ENCODE results near the gene RIOK2. TPM values are rescaled to one million over a fixed set of nuclear protein-coding genes. Genes with fewer than 3 reads are reported as not detected.

RIOK2 gene
- total RNA-seq, 6 experiments from 2014 or later = 37.4 to 48.7 (median 42.0) TPM

DNA sequence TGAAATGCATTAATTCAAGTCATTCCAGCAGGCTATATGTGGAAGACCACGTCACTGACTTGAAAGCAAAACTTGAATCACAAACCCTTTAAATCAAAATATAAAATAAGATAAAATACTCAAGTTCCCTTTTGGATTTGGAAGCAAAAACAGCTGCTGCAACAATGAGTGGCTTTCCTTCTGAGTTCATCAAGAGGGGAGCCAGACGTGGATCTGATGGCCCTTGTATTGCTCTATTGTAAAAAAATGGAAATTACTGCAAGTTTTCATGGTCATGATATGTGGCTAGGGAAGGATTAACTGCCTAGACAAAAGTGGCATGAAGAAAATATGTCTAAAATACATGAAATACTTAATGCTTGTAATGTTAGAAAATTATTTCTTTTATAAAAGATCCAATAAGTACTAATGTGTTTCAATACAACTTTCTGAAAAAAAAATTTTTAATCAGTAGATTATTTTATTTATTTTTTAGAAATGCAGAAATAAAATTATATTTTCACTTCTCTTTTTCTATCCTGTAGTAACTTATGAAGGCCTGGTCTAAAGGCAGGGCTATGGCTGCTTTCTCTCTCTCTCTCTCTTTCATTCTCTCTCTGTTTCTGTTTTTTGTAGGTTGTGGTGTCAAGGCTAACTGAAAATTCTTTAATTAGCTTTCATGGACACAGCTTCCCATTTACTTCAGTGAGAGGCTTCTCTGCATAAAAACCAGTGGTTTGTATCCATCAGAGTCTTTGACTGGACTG is 64.6 kb downstream of the RIOK2 start:
- DNase-seq = no peak
- no peak overlapping the region for H3K27ac Mint-ChIP-seq
- TF ChIP-seq, protein P1, sequence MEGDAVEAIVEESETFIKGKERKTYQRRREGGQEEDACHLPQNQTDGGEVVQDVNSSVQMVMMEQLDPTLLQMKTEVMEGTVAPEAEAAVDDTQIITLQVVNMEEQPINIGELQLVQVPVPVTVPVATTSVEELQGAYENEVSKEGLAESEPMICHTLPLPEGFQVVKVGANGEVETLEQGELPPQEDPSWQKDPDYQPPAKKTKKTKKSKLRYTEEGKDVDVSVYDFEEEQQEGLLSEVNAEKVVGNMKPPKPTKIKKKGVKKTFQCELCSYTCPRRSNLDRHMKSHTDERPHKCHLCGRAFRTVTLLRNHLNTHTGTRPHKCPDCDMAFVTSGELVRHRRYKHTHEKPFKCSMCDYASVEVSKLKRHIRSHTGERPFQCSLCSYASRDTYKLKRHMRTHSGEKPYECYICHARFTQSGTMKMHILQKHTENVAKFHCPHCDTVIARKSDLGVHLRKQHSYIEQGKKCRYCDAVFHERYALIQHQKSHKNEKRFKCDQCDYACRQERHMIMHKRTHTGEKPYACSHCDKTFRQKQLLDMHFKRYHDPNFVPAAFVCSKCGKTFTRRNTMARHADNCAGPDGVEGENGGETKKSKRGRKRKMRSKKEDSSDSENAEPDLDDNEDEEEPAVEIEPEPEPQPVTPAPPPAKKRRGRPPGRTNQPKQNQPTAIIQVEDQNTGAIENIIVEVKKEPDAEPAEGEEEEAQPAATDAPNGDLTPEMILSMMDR (IDR thresholded peaks at IDR 0.05) = no peak
- no peaks in the 10 kb centered on the region for H3K36me3 Mint-ChIP-seq (ENCODE audit: low read depth)
- peaks cover 16% of the 10 kb centered on the region for H3K27me3 Mint-ChIP-seq (ENCODE audit: insufficient read depth)
- no peaks in the 10 kb centered on the region for H3K9me3 Mint-ChIP-seq
- H3K4me3 Mint-ChIP-seq = no peak overlapping the region
- no peaks in the 10 kb centered on the region for H3K4me1 Mint-ChIP-seq (ENCODE audit: low read depth)

DNA sequence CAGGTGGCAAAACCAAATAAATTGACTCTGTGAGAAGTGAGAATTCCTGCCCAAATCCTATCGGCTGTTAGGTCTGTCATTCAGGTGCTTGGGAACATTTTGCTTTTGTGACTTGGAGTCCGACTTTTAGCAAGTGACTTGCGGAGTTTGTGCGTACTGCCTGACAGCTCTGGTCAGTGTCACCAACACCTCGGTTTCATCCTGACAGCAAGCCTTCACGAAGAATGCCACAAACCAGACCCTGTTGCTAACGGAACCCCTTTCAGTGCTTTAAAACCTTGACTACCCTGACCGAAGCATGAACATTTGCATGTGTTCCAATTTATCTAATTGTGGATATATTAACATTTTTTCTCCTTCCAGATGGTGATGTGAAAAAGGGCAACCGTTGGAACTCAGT is 67.1 kb downstream of the RIOK2 start:
- DNase-seq = no peak
- Mint-ChIP-seq H3K4me3 (no peak overlapping the region), H3K36me3 (ENCODE audit: low read depth) (no peaks in the 10 kb centered on the region), H3K9me3 (no peaks in the 10 kb centered on the region), H3K27me3 (ENCODE audit: insufficient read depth) (peaks cover 16% of the 10 kb centered on the region), H3K27ac (no peak overlapping the region), H3K4me1 (ENCODE audit: low read depth) (no peaks in the 10 kb centered on the region)
- TF ChIP-seq, protein P1 (IDR thresholded peaks at IDR 0.05) = no peak

DNA sequence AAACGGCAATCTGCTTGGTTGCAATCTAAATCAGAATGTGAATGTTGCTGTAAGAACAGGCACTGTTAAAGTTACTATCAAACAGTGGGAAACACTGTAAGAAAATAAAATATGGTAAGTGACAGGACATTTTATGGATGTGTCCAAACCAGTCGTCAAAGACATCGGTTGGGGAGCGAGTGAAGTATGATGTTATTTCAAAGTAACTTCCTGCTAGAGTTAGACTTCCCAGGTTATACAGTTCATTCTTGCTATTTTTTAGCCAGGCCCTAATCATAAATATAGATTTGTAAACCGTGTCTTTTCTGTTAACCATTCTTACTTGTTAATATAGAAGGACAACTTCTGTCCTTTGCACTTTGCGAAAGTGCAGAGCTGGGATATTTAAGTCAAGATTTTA is 70.8 kb downstream of the RIOK2 start:
- Mint-ChIP-seq H3K36me3 (ENCODE audit: low read depth) (no peaks in the 10 kb centered on the region), H3K9me3 (no peaks in the 10 kb centered on the region), H3K27ac (no peak overlapping the region), H3K4me1 (ENCODE audit: low read depth) (no peaks in the 10 kb centered on the region), H3K4me3 (no peak overlapping the region), H3K27me3 (ENCODE audit: insufficient read depth) (peaks cover 23% of the 10 kb centered on the region)
- TF ChIP-seq, protein P1 (IDR thresholded peaks at IDR 0.05) = no peak
- DNase-seq = no peak

DNA sequence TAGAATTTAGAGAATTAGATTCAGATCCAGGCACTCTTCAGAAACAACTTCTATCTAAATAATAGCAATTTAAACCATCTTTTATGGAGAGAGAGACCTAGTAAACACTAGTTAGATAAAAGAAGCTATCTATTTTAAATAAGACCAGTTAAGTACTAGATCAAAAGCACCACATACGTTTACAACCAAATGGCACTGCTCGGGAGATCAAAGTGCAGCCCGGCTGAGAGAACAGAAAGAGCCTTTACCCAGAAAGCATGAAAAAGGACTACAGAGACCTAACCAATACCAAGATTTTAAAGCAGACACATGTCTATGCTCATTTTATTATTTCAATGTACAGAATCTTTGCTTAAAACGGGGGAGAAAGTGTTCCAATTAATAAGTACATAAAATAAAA is 71.4 kb downstream of the RIOK2 start:
- no peak overlapping the region for H3K4me3 Mint-ChIP-seq
- no peaks in the 10 kb centered on the region for H3K4me1 Mint-ChIP-seq (ENCODE audit: low read depth)
- H3K27me3 Mint-ChIP-seq (ENCODE audit: insufficient read depth) = peaks cover 24% of the 10 kb centered on the region
- DNase-seq = no peak
- H3K36me3 Mint-ChIP-seq (ENCODE audit: low read depth) = no peaks in the 10 kb centered on the region
- no peaks in the 10 kb centered on the region for H3K9me3 Mint-ChIP-seq
- TF ChIP-seq, protein P1 (IDR thresholded peaks at IDR 0.05) = no peak
- H3K27ac Mint-ChIP-seq = no peak overlapping the region

DNA sequence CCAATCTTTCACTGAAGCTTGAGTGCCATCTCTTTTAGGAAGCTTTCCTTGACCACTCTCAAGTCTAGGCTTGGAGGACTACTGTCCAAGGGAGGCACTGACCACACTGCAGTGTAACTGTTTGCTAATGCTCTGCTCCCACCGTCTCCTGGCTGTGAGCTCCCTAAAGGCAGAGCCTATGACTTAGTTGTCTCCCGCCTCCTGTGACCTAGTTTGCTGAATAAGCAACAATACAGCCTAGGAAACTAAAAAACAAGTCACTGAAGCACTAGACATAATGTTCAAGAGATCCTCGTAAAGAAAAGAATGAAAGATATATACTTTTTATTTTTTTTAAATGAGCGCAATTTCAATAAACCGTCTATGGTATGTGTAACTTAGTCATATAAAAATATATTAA is 72.0 kb downstream of the RIOK2 start:
- TF ChIP-seq, protein P1 (IDR thresholded peaks at IDR 0.05) = no peak
- no peak overlapping the region for H3K27ac Mint-ChIP-seq
- peaks cover 27% of the 10 kb centered on the region for H3K27me3 Mint-ChIP-seq (ENCODE audit: insufficient read depth)
- H3K9me3 Mint-ChIP-seq = no peaks in the 10 kb centered on the region
- H3K4me3 Mint-ChIP-seq = no peak overlapping the region
- DNase-seq = no peak
- no peaks in the 10 kb centered on the region for H3K36me3 Mint-ChIP-seq (ENCODE audit: low read depth)
- H3K4me1 Mint-ChIP-seq (ENCODE audit: low read depth) = no peaks in the 10 kb centered on the region

Other genes starting within 250 kb of the RIOK2 start
- 10 to 100 TPM; 20.2 to 23.9 (median 22.6) TPM for gene LNPEP, start 247.2 kb downstream of the RIOK2 start, total RNA-seq (2021; fragmentation: NEBNext Ultra II Directional; extraction: Animal tissue kit (Norgen Biotek cat#: 25700))
- not detected for gene LIX1, start 40.6 kb downstream of the RIOK2 start, total RNA-seq (2021; fragmentation: NEBNext Ultra II Directional; extraction: Animal tissue kit (Norgen Biotek cat#: 25700))

All from HFFc6 (cell line).